ENCODE measurements around the gene TMEM167A. TPM values are rescaled to one million over a fixed set of nuclear protein-coding genes. Genes with fewer than 3 reads are reported as not detected.

The TMEM167A gene
- total RNA-seq, 1 donor from 2014 or later: 163 TPM

DNA sequence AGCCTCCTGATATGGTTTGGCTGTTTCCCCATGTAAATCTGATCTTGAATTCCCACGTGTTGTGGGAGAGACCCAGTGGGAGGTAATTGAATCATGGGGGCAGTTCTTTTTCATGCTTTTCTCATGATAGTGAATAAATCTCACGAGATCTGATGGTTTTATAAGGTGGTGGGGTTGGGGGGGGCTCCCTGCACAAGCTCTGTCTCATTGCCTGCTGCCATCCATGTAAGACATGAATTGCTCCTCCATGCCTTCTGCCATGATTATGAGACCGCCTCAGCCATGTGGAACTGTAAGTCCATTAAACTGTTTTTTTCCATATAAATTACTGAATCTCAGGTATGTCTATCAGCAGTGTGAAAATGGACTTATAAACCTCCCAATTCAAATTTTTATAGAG lies 13.0 kb upstream of the TMEM167A start:
- H3K27ac ChIP-seq (ENCODE audit: low read depth, low read length): no peak overlapping the region
- H2AFZ ChIP-seq (ENCODE audit: low read depth, low read length): no peak overlapping the region
- Mint-ChIP-seq H3K27ac (ENCODE audit: unreplicated experiment) (no peak overlapping the region), H3K4me3 (ENCODE audit: unreplicated experiment) (no peak overlapping the region), H3K36me3 (ENCODE audit: low read depth, unreplicated experiment) (peaks cover 4% of the 10 kb centered on the region), H3K27me3 (ENCODE audit: low read depth, unreplicated experiment) (no peaks in the 10 kb centered on the region), H3K9me3 (ENCODE audit: unreplicated experiment) (peaks cover 19% of the 10 kb centered on the region), H3K4me1 (ENCODE audit: low read depth, unreplicated experiment) (peaks cover 1% of the 10 kb centered on the region)
- no peaks in the 10 kb centered on the region for H3K36me3 ChIP-seq (ENCODE audit: insufficient read depth, low read length)
- no peak for DNase-seq (ENCODE audit: low read depth)
- H3K9ac ChIP-seq (ENCODE audit: low read length): no peak overlapping the region
- H3K27me3 ChIP-seq (ENCODE audit: insufficient read depth, low read length): no peaks in the 10 kb centered on the region
- H3K4me2 ChIP-seq (ENCODE audit: low read length): no peak overlapping the region
- no peak for TF ChIP-seq EZH2 (IDR thresholded peaks at IDR 0.05; ENCODE audit: insufficient read depth, low read length)
- no peak for TF ChIP-seq CTCF (IDR thresholded peaks at IDR 0.05; ENCODE audit: insufficient read depth, low read depth, low read length)
- peaks cover 1% of the 10 kb centered on the region for H3K4me1 ChIP-seq (ENCODE audit: insufficient read depth, low read length)
- FAIRE-seq: no peak
- no peak overlapping the region for H3K4me3 ChIP-seq (ENCODE audit: insufficient read depth, low read depth, low read length)
- H4K20me1 ChIP-seq (ENCODE audit: insufficient read depth, low read length): no peaks in the 10 kb centered on the region
- no peaks in the 10 kb centered on the region for H3K79me2 ChIP-seq (ENCODE audit: insufficient read depth, low read length)
- H3K9me3 ChIP-seq (ENCODE audit: insufficient read depth, low read depth, low read length): no peaks in the 10 kb centered on the region

DNA sequence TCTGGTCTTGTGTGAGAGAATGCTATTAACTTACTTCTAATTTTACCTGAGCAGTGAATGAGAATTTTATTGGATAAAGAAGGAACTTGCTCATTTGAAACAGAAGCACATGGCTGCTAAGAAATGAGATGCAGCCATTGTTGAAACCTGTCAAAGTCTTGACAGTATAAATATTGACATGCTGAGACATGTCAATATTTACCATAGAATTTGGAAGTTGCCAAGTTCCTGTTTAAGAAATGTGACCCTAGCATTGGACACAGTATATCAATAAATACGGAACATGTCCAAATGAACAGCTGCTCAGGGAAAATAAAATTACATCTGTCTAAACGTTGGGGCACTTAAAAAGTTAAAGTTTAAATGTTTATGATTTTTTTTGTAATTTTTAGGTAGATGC lies 7.9 kb upstream of the TMEM167A start:
- Mint-ChIP-seq H3K4me1 (ENCODE audit: low read depth, unreplicated experiment) (no peaks in the 10 kb centered on the region), H3K4me3 (ENCODE audit: unreplicated experiment) (no peak overlapping the region), H3K27ac (ENCODE audit: unreplicated experiment) (no peak overlapping the region), H3K27me3 (ENCODE audit: low read depth, unreplicated experiment) (no peaks in the 10 kb centered on the region), H3K36me3 (ENCODE audit: low read depth, unreplicated experiment) (no peaks in the 10 kb centered on the region), H3K9me3 (ENCODE audit: unreplicated experiment) (peaks cover 2% of the 10 kb centered on the region)
- TF ChIP-seq EZH2 (IDR thresholded peaks at IDR 0.05; ENCODE audit: insufficient read depth, low read length) (no peak), CTCF (IDR thresholded peaks at IDR 0.05; ENCODE audit: insufficient read depth, low read depth, low read length) (no peak)
- no peak overlapping the region for H3K9ac ChIP-seq (ENCODE audit: low read length)
- H2AFZ ChIP-seq (ENCODE audit: low read depth, low read length): no peak overlapping the region
- H3K79me2 ChIP-seq (ENCODE audit: insufficient read depth, low read length): no peaks in the 10 kb centered on the region
- no peak for DNase-seq (ENCODE audit: low read depth)
- H3K27me3 ChIP-seq (ENCODE audit: insufficient read depth, low read length): no peaks in the 10 kb centered on the region
- H3K4me1 ChIP-seq (ENCODE audit: insufficient read depth, low read length): no peaks in the 10 kb centered on the region
- H3K36me3 ChIP-seq (ENCODE audit: insufficient read depth, low read length): no peaks in the 10 kb centered on the region
- no peaks in the 10 kb centered on the region for H4K20me1 ChIP-seq (ENCODE audit: insufficient read depth, low read length)
- H3K4me3 ChIP-seq (ENCODE audit: insufficient read depth, low read depth, low read length): no peak overlapping the region
- no peak overlapping the region for H3K27ac ChIP-seq (ENCODE audit: low read depth, low read length)
- H3K4me2 ChIP-seq (ENCODE audit: low read length): no peak overlapping the region
- H3K9me3 ChIP-seq (ENCODE audit: insufficient read depth, low read depth, low read length): no peaks in the 10 kb centered on the region
- FAIRE-seq: no peak

DNA sequence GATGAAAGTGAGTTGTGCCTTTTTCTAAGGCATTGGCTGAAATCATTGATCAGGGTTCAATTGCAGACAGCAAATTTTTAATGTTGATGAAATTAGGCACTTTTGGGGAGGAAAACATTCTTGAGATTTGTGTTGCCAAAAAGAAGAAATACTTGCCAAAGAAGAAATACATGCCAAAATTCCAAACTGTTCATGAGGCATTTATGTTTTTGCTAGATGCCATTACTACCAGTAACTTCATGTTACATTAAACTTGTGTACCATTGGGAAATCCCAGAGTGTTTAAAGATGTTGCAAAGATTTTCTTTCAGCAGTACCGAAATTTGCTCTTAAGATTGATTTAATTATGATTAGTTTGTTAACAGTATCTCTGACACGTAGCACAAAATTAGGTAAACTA lies 7.1 kb upstream of the TMEM167A start:
- Mint-ChIP-seq H3K4me3 (ENCODE audit: unreplicated experiment) (no peak overlapping the region), H3K9me3 (ENCODE audit: unreplicated experiment) (no peaks in the 10 kb centered on the region), H3K36me3 (ENCODE audit: low read depth, unreplicated experiment) (no peaks in the 10 kb centered on the region), H3K4me1 (ENCODE audit: low read depth, unreplicated experiment) (no peaks in the 10 kb centered on the region), H3K27me3 (ENCODE audit: low read depth, unreplicated experiment) (no peaks in the 10 kb centered on the region), H3K27ac (ENCODE audit: unreplicated experiment) (no peak overlapping the region)
- Histone ChIP-seq H3K36me3 (ENCODE audit: insufficient read depth, low read length) (no peaks in the 10 kb centered on the region), H3K79me2 (ENCODE audit: insufficient read depth, low read length) (no peaks in the 10 kb centered on the region), H3K9ac (ENCODE audit: low read length) (no peak overlapping the region), H3K4me1 (ENCODE audit: insufficient read depth, low read length) (no peaks in the 10 kb centered on the region), H4K20me1 (ENCODE audit: insufficient read depth, low read length) (no peaks in the 10 kb centered on the region), H3K4me3 (ENCODE audit: insufficient read depth, low read depth, low read length) (no peak overlapping the region), H3K27me3 (ENCODE audit: insufficient read depth, low read length) (no peaks in the 10 kb centered on the region), H3K9me3 (ENCODE audit: insufficient read depth, low read depth, low read length) (no peaks in the 10 kb centered on the region), H3K4me2 (ENCODE audit: low read length) (no peak overlapping the region), H2AFZ (ENCODE audit: low read depth, low read length) (no peak overlapping the region), H3K27ac (ENCODE audit: low read depth, low read length) (no peak overlapping the region)
- DNase-seq (ENCODE audit: low read depth) (no peak), FAIRE-seq (peak; percentile 47)
- TF ChIP-seq EZH2 (IDR thresholded peaks at IDR 0.05; ENCODE audit: insufficient read depth, low read length): no peak
- no peak for TF ChIP-seq CTCF (IDR thresholded peaks at IDR 0.05; ENCODE audit: insufficient read depth, low read depth, low read length)

Measured in astrocyte (in vitro differentiated cells and primary cell).